HG03139 (cell line): ENCODE data around the gene ZGRF1.
"Not testable (repeated sequence)": the region's sequence is repeated elsewhere in the genome, so short reads cannot be mapped to it uniquely, and the experiment has no call there.

Experiments
- ATAC-seq: cut with Tn5 transposase; IDR thresholded peaks from one replicate; pipeline ENCODE4 v1.9.1; 2021; ENCODE audit not compliant: unreplicated experiment

The ZGRF1 gene

DNA sequence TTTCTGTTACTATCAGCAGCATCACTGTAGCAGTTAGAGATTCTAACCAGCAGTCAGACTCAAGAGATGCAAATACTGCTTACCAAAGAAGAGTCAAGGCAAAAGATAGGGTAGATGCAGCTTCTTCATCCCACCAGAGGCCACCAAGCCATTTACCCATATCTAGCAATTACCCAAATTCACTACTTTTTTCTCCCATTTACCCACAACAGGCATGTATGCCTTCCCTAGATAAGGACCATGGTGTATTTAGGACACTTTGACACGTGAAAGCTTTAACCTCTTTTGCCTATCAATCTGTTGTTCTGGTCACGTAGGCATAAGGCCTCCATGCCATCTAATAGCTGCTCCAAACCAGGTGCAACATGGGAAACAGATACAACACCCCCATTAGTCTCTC lies 5.8 kb upstream of the ZGRF1 start:
- ATAC-seq: no peak

DNA sequence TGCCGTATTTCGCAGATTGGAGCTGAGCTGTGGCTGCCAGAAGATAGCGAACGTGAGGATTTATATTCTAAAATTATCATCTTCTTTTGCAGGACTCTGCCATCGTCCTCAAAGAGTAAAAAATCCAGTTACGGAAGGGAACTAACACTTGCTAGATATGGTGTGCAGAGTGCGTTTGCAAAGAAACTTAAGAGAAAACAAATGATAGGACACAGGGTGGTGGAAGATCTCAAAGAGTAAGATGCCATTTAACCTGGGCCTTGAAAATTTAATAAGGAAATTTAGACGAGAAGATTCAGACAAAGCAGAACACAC lies 800 bp upstream of the ZGRF1 start:
- ATAC-seq: no peak

DNA sequence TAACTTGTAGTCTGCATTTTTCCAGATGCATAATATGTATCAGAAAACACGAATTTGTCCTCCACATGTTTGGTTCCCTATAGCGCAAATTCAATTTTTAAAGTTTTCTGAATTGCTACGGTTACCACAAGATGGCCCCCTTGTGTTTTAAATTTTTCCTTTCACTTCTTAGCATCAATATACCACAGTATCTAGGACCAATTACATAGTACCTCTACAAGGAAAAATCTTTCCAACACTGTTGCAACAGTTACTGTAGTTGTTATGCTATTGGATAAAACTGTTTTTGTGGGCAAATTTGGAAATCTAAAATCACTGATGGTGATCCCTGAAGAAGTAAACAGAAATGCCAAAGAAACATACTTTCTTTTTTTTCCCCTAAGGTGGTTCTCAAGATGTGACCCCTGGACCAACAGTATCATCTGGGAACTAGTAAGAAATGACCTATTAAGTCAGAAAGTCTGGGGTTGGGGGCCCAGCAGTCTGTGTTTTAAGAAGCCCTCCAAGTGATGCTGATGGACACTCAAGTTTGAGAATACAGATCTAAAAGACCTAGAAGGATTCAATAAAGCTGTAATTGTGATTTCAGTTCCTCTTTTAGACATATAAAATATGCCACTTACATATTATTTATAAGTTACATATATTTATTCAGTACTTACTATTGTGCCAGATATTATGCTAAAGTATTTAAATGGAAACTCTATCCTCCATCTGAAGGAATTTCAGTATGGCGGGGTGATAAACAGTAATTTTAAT lies 3.1 kb downstream of the ZGRF1 start:
- no peak for ATAC-seq

DNA sequence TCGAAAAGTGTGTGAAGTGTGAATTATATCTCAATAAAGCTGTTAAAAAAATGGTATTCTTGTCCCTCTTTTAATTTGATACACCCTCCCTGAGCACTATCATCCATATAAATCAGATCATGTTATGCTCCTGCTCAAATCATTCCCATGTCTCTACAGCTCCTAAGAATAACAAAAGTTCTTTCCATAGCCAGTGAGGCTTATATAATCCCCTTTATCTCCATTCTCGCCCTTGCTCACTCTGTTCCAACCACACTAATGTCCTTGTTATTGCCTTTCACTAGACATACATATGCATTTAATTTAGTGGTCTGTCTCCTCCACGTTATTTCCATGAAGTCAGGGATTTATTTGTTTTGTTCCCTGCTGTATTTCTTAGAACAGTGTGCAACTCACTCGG lies 10.5 kb downstream of the ZGRF1 start:
- ATAC-seq: no peak

DNA sequence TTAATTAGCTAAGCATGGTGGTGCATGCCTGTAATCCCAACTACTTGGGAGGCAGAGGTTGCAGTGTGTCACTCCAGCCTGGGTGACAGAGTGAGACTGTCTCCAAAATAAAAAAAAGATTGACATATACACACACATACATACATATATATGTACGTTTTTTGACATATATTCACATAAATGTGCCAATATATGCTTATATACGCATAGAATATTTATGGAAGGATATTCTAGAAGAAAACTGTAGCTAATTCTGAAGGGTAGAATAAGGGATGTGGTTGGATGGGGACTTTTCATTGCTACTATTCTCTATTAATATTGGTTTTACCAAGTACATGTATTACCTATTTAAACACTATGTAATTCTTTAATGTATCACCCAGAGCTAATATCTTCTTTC lies 19.7 kb downstream of the ZGRF1 start:
- ATAC-seq: no peak

DNA sequence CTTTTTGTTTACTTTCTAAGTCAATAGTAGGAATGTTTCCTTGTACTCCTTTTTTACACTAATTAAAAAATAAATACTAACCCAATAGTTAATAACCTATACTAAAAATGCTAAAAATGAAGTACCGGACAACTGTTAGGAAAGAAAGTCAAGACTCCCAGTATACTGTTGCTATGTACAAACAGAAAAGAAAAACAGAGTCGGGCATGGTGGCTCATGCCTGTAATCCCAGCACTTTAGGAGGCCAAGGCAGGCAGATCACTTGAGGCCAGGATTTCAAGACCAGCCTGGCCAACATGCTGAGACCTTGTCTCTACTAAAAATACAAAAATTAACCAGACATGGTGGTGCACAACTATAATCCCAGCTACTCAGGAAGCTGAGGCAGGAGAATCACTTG lies 23.9 kb downstream of the ZGRF1 start:
- ATAC-seq: not testable (repeated sequence)

DNA sequence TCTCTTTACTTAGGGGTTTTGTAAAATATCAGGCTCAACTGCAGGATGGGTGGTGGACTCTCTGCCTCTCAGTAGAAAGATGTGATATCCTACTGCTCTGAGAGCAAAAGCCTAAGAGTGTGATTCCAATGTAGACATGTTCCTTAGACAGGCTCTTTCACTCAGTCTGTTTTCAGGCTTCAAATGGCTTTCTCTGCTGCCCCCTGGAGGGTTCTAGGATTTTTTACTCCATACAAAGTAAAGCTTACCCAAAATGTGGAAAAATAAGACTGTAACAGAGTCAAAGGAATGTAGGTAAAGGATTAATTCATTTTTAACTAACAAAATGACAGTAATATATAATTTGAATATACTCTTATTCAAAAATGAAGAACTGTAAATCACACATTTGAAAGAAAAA lies 32.1 kb downstream of the ZGRF1 start:
- ATAC-seq: no peak

DNA sequence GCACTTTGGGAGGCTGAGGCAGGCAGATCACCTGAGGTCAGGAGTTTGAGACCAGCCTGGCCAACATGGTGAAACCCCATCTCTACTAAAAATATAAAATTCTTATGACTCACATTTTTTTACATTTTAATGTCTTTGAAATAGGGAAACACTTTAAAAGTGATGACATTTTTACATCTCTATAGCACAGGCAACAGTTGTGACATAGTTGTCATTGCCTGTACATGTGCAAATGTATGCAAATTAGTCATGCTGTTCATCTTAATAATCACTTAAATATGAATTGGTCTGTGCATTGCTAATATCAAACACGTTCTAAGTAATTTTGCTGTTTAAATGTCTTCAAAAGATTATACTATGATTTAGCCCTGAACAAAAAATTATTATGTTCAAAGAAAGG lies 41.7 kb downstream of the ZGRF1 start:
- ATAC-seq: no peak

DNA sequence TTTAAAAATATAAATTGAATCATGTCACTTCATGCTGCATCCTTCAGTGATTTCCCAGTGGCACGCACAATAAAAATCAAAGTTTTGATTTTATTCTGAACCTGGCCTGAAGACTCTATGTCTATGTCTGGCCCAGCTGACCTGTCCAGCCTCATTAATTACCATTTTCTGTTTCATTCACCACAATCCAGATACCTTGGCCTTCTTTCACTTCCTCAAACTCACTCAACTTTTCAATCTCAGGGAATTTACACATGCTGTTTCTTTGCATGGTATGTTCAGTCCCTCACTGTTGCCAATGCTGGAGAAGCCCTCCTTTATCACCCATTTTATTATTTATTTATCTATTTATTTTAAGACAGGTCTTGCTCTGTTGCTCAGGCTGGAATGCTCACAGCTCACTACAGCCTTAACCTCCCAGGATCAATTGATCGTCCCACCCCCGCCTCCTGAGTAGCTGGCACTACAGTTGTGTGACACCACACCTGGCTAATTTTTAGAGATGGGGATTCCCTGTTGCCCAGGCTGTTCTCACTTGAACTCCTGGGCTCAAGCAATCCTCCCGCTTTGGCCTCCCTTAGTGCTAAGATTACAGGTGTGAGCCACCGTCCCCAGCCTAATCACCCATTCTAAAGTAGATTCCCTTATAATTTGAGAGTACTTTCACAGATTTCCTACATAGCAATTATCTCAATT lies 43.1 kb downstream of the ZGRF1 start:
- ATAC-seq: no peak

DNA sequence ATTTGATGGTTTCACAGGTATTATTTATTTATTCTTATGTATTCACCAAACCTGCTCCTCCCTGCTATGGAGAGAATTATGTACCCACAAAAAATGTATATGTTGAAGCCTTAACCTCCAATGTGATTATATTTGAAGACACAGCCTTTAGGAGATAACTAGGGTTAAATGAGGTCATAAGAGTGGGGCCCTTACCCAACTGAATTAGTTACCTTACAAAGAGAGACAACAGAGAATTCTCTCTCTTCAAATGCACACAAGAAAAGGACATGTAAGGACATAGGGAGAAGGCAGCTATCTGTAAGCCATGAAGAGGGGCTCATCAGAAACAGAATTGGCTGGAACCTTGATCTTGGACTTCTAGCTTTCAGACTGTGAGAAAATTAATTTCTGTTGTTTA lies 44.0 kb downstream of the ZGRF1 start:
- no peak for ATAC-seq

DNA sequence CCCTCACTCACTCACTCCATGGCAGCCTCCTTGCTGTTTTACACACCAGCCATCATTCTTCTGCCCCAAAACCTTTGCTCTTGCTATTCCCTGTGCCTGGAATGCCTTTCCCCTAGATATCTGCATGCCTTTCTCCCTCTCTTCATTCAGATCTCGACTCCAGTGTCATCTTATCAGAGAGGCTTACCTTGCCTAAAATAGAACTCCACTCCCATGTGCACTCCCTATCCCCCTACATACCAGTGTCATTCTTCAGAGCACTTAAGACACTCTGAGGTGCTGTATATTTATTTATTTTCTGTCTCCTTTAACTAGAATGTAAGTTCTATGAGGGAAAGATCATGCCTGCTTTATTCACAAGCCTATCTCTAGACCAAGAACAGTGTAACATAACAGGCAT lies 45.1 kb downstream of the ZGRF1 start:
- ATAC-seq: no peak

DNA sequence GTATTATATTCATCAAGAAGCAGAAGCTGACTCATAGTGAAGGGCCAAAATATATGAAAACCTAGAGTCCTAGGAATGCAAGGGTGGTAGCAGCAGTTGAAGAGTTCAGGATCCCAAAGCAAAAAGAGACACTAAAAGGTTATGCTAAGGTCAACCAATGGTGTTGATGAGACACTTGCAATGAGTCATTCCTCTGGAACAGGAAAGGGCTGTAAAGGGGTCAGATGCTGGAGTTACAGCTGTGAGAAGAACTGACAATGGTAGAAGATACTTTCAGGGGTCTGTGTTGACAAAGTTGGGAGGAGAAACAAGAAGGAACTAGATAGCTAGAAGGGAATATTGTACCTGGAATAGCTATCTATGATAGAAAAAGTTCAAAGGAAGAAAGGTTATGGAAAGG lies 47.5 kb downstream of the ZGRF1 start:
- no peak for ATAC-seq

DNA sequence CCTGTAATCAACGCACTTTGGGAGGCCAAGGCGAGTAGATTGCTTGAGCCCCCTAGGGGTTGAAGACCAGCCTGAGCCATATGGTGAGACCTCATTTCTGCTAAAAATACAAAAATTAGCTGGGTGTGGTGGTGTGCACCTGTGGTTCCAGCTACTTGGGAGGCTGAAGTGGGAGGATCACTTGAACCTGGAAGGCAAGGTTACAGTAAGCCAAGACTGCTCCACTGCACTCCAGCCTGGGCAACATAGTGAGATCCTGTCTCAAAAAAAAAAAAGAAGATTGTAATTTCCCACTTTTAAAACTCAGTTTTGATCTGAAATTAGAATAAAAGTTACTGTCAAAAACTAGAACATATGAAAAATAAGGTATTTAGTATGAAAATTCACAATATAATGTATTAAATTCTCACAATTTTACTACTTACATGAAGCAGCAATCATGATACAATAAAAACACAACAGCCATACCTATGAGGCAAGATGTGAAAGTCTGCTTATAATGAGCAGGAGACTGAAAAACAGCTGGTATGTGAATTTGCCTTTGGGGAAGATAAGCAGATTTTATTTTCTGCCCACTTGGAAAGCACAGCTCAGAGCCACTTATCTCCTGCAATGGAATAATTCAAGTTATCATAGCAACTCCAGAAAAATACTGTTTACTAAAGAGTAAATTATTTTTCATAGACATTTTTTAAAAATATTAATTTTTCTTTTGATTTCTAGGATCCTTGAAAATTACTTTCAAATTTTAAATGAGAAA lies 50.6 kb downstream of the ZGRF1 start:
- ATAC-seq: no peak

DNA sequence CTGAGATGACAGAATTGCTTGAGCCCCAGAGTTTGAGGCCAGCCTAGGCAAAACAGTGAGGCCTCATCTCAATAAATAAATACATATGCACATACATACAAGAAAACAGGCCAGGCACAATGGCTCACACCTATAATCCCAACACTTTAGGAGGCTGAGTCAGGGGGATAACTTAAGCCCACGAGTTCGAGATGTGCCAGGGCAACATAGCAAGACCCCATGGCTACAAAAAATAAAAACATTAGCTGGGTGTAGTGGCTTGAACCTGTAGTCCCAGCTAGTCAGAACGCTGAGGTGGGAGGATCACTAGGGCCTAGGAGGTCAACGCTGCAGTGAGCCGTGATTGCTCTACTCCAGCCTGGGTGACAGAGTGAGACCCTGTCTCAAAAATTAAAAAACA lies 69.2 kb downstream of the ZGRF1 start:
- ATAC-seq: no peak

DNA sequence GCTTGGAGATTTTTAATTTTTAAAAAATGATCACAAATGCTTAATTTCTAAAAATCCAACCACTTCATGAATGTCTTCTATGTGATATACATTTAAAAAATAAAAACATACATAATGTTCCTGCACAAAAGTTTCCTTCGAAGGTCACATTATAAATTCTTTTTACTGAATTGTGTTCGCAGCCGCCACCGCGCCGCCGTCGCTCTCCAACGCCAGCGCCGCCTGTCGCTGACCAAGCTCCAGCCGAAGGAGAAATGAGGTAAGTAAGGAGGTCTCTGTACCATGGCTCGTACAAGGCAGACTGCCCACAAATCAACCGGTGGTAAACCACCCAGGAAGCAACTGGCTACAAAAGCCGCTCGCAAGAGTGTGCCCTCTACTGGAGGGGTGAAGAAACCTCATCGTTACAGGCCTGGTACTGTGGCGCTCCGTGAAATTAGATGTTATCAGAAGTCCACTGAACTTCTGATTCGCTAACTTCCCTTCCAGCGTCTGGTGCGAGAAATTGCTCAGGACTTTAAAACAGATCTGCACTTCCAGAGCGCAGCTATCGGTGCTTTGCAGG lies 71.9 kb downstream of the ZGRF1 start:
- ATAC-seq: no peak

DNA sequence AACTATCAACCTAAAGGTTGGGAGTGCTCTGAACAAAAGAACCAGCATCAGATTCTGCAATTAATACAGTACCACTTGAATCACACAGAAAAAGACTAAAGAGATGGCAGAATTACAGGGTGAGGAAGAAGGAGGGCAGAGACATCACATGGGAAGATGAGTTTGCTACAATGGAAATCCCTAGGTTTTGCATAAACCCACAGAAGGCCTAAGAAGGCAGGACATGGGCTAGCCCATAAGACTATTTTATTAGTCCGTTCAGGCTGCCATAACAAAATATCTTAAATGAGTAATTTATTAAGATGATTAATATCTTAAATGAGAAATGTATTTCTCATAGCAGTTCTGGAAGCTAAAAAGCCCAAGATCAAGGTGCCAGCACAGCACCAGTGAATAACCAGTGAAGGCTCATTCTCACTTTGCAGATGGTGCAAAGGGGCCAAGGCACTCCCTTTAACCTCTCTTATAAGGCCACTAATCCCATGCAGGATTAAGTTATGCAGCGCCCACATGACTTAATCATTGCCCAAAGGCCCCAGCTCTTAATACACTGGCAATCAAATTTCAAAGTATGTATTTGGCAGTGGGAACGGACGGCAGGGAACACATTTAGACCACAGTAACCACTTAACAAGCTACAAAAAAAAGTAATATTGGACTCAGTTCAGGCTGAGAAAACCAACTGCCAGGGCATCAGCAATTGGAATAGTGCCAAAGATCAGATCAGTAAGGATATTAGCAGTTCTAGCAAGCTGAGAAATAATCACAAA lies 73.1 kb downstream of the ZGRF1 start:
- no peak for ATAC-seq

DNA sequence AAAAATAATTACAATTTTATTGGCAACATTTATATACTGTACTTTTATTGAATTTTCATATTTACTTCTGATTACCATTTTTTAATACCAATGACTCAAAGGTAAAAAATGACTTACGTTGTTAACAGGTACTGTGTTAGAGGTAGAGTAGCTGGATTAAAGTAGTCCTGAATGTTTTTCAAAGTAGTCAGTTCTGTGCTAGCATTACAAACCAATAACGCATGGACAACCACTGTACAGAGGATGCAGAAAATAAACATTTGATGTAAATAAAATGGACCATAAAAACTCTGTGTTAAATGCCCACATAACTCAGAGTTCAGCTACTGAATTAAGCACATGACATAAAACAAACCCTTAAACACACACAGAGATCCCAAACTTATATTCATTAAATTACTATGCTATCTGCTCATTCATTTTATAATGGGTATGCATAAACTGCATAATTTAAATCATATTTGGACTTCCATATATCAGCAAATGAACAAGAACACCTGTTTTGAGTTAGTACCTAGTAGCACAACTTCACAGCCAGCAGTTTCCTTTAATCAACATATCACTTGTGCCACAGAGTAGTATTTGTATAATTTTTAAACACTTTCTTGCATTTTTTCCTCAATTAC lies 74.3 kb downstream of the ZGRF1 start:
- no peak for ATAC-seq

DNA sequence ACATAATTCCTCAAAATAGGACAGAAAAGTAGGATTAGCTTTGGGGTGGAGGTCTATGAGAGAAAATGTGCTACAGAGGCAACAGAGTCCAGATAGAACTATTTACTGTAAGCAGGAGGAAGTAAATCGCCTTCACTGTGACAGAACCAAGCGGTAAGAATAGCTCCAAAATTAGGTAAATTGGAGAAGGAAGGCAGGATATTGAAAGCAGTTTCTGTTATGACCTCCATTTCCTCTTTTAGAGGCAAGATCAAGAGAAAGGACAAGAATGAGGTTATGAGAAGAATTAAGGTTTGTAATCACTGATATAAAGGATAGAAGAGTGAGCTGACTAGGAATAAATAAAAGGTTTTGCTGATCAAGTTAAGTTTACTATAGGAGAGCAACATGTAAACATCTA lies 76.6 kb downstream of the ZGRF1 start:
- ATAC-seq: no peak

DNA sequence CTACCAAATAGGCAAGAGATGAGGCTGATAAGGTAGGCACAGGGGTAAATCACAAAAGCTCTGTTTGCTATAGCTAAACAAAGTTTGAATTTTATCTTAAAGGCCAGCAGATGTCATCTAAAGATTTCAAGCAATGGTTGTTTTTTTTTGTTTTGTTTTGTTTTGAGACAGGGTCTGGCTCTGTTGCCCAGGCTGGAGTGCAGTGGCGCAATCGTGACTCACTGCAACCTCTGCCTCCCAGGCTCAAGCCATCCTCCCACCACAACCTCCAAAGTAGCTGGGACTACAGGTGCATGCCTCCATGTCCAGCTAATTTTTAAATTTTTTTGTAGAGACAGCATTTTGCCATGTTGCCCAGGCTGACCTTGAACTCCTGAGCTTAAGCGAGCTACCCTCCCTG lies 77.7 kb downstream of the ZGRF1 start:
- ATAC-seq: no peak

DNA sequence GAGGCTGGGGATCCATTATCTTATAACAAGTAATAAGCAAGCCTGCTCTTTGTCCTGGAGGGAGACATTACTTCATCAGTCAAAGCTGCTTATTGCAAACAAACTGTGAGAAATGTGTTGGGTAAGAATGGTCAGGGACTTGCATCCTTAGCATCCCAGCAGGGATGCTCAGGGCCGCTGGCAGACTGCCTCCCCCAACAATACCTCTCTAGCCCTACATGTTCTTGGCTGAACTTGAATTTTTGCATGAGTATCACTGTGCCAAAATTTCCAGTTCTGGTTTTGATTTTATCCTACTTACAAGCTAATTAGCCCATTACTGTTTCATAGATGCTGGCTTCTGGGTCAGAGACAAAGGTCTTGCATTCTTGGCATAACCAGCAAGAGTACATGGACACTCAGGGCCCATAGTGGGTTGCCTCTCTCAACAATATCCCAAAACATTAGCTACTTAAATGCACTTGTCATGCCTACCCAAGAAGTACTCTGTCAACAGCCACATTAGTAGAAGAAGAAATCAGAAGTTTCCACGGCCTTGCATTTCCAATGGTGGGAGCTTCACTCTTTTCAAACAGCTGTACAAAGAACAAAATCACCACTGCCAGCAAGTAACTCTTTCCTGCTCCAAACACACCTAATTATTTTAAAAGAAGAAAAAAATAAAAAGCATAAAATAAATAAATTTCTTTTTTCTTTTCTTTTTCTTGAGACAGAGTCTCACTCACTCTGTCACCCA lies 78.9 kb downstream of the ZGRF1 start:
- no peak for ATAC-seq
